ENCODE measurements around the gene JCAD.

The JCAD gene

DNA sequence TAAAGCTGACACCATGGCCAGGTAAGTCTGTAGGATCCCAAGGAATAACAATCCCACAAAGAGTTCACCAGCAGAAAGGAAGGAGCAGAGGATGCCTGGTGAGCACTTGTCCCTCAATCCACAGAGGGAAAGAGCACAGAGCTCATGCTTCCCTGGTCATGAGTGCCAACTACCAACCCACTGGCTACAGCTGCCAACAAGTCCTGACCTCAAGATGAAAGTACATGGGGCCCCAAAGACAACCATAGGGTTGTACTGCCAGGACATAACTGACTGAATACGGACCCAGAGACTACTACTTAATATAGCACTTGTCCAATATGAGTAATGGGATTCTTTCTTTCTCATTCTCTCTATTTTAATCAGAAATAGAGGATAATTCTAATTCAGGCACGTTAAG, 83.3 kb downstream of the JCAD start:
- DNase-seq = no peak

DNA sequence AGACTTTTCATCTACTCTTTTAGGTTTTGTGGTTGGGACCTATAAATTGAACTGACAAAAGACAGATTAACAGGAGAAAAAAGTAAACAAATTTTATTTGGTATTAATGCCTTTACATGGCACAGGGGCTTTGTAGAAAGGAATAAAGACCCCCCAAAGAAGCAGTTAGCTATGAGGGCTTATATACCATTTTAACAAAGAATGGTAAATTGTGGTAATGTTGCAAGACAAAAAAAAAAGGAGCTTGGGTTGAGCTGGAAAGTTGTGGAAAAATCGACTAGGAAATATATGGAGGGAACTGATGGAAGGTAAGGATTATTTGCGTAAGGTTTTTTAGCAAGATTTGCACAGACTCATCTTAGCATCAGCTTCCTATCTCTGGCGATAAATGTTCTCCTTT, 84.6 kb downstream of the JCAD start:
- DNase-seq = no peak

DNA sequence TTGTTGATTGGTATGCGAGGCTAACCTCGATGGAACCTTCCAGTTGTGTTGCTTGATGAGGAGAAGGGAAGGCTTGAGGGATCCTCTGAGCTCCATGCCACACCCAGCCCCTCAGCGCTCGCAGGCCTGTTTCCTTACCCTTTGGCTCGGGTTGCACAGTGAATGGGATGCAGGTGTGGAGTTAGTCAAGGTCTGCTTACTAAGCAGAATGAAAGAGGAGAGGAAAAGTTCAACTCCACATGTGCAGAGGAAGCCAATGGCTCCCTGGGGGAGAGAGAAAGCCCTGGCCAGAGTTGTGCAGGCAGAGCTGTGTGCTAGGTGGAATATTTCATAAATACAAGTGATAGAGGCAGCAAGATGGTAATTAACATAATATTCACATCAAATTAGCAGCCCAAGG, 85.5 kb downstream of the JCAD start:
- no peak for DNase-seq

DNA sequence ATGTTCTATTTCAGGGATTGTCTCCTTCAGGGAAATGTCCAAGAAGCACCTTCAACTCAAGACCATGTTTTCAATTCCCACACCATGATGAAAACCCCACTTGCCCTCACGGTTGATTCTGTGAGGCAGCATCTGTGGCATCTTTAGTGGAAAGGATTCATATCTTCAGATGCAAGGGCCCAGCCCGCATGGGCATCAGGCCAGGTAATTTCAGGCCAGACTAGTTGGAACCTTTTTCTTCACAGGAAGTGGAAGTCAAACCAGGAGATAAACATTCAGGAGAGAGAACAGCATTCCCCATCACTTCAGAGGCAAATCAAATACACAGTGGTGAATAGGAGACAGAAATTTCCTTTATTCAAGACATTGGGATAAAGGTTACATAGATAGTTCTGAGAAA, 88.8 kb downstream of the JCAD start:
- DNase-seq = no peak

DNA sequence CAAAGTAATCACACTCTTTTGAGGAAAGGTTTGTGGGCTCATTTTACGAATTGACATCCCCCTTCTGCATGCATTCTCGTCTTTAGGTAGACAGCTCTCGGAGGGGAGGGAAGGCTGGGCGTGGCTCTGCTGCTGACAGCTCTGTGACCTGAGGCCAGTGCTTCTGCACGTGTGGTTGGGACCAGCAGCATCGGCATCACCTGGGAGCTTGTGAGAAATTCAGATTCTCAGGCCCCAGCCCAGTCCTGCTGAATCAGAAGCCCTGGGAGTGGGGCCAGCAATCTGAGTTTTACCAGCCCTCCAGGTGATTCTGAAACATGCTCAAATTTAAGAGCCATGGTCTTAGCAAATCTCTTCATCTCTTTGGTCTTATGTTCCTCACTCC, 89.4 kb downstream of the JCAD start:
- DNase-seq = no peak

DNA sequence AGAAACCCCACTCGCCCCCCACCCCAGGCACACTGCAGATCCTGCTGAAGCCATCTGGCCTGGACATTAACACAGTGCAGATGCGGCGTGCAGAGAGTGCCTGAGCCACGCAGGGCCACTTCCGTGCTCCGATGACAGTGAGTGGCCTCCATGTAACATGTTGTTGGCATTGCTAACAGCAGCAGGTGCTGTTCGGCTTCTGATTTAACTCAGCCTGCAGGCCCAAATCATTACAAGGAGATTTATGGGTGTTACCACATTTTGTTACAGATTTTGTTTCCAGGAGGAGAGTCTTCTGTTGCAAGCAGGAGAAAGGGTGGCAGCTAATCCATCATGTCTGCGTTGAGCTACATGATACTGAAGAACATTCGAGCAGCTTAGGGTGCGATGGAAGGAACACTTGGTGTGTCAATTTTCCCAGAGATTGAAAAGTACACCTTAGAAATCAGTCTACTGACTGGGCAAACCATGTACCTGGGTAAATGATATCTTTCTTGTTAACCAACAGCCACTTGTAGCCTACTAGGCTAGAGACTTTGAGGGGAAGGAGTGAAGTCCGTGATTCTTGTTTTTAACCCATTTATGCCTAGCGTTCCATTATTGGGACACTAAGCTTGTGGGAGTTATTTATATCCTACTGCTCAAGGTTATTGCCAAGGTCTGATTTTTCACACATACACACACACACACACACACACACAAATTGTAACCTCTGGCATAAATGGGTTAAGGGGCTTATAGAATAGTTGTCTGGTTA, 90.0 kb downstream of the JCAD start:
- DNase-seq = no peak

DNA sequence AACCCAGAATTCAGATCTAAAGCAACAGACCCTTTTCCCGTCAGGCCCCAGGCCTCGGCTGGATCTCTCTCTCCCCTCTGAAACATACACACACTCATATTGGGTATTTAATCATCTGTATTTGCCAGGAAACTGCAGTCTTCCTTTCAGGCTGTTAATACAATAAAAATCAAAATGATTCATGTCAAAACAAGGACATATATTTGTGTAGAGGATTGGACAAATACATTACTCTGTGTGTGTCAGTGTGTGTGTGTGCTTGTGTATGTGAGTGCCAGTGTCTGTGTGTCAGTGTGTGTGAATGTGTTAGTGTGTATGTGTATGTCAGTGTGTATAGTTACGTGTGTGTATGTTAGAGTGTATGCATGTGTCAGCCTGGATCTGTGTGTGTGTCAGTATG, 90.8 kb downstream of the JCAD start:
- no peak for DNase-seq

DNA sequence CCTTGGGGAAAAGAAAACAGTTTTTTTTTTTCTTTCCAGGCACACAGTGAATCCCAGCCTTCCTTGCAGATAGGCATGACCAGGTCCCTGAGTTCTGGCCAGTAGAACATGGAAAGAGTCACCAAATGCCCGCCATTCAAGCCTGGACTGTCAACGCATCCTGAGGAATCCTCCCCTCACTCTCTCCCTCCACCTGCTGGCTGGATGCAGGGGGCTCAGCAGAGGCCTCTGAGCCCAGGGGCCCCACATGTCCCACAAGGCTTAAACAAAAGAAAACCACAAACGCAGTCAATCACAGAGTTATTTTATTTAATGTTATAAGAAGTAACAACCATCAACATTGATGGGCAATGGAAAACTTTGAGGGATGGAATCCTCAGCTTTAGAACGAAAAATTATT, 93.1 kb downstream of the JCAD start:
- no peak for DNase-seq
